ENCODE measurements around the gene C4orf36.

DNA sequence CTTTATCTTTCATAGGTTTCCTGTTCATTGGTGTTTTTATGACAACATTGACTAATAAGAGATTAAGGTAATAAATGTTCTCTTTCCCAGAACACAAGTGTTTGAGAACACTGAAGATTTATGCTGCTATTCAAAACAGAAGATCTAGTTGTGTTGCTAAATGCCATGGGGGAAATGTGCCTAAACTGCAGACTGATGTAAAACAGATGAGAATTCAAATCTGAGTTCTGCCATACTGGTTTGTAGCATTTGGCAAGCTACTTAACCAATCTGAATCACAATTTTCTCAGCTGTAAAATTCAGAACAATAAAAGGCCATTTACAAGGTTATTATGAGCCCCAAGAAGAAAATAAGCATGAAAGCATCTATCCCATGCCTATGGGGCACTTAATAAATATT, 45.3 kb downstream of the C4orf36 start:
- TF ChIP-seq, protein P1, sequence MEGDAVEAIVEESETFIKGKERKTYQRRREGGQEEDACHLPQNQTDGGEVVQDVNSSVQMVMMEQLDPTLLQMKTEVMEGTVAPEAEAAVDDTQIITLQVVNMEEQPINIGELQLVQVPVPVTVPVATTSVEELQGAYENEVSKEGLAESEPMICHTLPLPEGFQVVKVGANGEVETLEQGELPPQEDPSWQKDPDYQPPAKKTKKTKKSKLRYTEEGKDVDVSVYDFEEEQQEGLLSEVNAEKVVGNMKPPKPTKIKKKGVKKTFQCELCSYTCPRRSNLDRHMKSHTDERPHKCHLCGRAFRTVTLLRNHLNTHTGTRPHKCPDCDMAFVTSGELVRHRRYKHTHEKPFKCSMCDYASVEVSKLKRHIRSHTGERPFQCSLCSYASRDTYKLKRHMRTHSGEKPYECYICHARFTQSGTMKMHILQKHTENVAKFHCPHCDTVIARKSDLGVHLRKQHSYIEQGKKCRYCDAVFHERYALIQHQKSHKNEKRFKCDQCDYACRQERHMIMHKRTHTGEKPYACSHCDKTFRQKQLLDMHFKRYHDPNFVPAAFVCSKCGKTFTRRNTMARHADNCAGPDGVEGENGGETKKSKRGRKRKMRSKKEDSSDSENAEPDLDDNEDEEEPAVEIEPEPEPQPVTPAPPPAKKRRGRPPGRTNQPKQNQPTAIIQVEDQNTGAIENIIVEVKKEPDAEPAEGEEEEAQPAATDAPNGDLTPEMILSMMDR (IDR thresholded peaks at IDR 0.05; ENCODE audit: extremely low read depth in 1 of 2, insufficient read depth in 1 of 2, low read depth in 1 of 2, low read length in 2 of 2) = no peak
- TF ChIP-seq POLR2A (IDR thresholded peaks at IDR 0.05; ENCODE audit: low read depth, low read length) (no peak), POLR2AphosphoS5 (IDR thresholded peaks at IDR 0.05; ENCODE audit: insufficient read depth, low read depth, low read length) (no peak), EZH2 (IDR thresholded peaks at IDR 0.05; ENCODE audit: borderline replicate concordance, low read depth, low read length, severe bottlenecking) (no peak), FOS (IDR thresholded peaks at IDR 0.05; ENCODE audit: borderline replicate concordance, insufficient read depth, low read length) (no peak), MYC (IDR thresholded peaks at IDR 0.05; ENCODE audit: low read depth, low read length) (no peak), JUN (IDR thresholded peaks at IDR 0.05; ENCODE audit: borderline replicate concordance, insufficient read depth, insufficient read length, low read depth) (no peak), GATA2 (IDR thresholded peaks at IDR 0.05; ENCODE audit: insufficient read depth, insufficient read length, low read depth, low read length) (no peak)
- TF ChIP-seq, protein P2, sequence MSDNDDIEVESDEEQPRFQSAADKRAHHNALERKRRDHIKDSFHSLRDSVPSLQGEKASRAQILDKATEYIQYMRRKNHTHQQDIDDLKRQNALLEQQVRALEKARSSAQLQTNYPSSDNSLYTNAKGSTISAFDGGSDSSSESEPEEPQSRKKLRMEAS (IDR thresholded peaks at IDR 0.05; ENCODE audit: insufficient read depth, insufficient read length) = no peak
